ENCODE results near the gene TRIM29.

TRIM29 gene

DNA sequence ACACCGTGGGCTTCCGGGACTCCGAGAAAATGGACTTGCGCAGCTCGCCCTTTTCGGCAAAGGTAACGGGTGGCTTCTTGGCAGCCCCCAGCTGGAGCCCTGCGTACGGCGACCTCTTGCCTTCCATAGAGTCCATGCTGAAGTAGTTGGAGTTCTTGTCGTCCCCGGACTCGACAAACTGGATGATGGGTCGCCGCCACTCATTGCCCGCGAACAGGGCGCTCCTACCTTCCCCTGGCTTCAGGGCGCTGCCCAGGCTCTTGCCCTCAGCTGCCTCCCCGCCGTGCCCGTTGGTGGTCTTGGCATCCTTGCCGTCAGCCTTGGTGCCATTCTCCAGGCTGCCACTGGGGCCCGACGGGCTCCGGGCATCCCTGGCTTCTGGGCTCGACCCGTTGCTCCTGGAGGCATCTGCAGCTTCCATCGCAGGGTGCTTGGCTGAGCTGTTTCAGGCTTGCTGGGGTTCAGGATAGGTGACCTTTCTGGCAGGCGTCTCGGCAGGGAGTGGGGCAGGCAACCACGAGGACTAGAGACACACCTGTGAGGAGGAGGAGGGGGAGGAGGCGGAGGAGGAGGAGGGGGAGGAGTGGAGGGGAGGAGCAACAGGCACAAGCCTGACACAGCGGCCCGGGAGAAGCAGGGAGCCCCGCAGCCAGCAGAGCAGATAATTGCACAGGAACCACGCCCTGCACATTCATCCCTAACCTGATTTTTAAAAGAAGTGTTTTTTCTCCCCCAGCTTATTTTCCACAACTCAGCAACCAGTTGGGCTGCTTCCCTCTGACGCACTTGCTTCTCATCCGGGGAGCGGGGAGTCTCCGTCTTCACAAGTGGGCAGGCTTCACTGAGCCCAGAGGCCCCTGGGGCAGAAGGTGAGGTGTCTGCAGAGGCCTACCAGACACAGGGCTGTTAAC lies at the start of gene TRIM29:
TSS of gene TRIM29 (minus strand) at position 503 of the 911 bp plus-strand sequence. CDS start at position 421, 82 bp downstream.
- Histone ChIP-seq H3K9ac (ENCODE audit: insufficient read length, low read depth) (no peak within 1 kb of the TSS), H3K9me3 (ENCODE audit: insufficient read depth, low read length) (no peaks in the 10 kb centered on the region), H3K27me3 (ENCODE audit: insufficient read depth, insufficient read length) (peaks cover 24% of the 10 kb centered on the region), H3K36me3 (ENCODE audit: insufficient read depth, insufficient read length, low read length) (no peaks in the 10 kb centered on the region), H3K4me3 (ENCODE audit: insufficient read length, low read depth) (no peak within 1 kb of the TSS), H3K4me1 (ENCODE audit: insufficient read depth, insufficient read length) (no peaks in the 10 kb centered on the region)
- DNase-seq (ENCODE audit: low read depth, low spot score), result no peak
- TF ChIP-seq ZNF274 (IDR thresholded peaks at IDR 0.05; ENCODE audit: low read depth, low read length) (no peak), SUZ12 (IDR thresholded peaks at IDR 0.05; ENCODE audit: extremely low read depth, insufficient read depth, insufficient read length) (no peak), YY1 (IDR thresholded peaks at IDR 0.05; ENCODE audit: insufficient read depth, insufficient read length) (no peak)

- no peak overlapping the region for H3K4me3 ChIP-seq (ENCODE audit: insufficient read length, low read depth)
- TF ChIP-seq SUZ12 (IDR thresholded peaks at IDR 0.05; ENCODE audit: extremely low read depth, insufficient read depth, insufficient read length), result no peak
- no peak for TF ChIP-seq ZNF274 (IDR thresholded peaks at IDR 0.05; ENCODE audit: low read depth, low read length)
- TF ChIP-seq YY1 (IDR thresholded peaks at IDR 0.05; ENCODE audit: insufficient read depth, insufficient read length), result no peak
- no peaks in the 10 kb centered on the region for H3K36me3 ChIP-seq (ENCODE audit: insufficient read depth, insufficient read length, low read length)
- no peak for DNase-seq (ENCODE audit: low read depth, low spot score)
- no peak overlapping the region for H3K9ac ChIP-seq (ENCODE audit: insufficient read length, low read depth)
- H3K27me3 ChIP-seq (ENCODE audit: insufficient read depth, insufficient read length), result peaks cover 17% of the 10 kb centered on the region
- H3K9me3 ChIP-seq (ENCODE audit: insufficient read depth, low read length), result no peaks in the 10 kb centered on the region
- peaks cover 3% of the 10 kb centered on the region for H3K4me1 ChIP-seq (ENCODE audit: insufficient read depth, insufficient read length)
These were observed 49.1 kb upstream of the TRIM29 start for GRCh38 chr11:120186774-120187591.

DNA sequence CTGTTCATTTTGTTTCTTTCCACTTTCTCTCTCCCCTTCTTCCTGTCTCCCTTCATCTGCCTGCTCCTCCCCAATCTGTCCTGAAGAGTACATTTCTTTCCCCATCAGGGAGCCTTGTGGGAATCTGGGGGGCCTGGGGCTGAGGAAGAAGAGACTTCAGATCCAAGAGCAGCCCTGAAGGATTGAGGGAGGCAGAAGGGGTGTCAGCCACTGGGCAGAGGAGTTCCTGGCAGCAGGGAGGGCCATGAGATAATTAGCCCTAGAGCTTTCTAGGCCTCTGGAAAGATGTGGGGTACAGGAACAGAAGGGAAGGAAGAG lies 48.5 kb upstream of the TRIM29 start:
- H3K9me3 ChIP-seq (ENCODE audit: insufficient read depth, low read length), result no peaks in the 10 kb centered on the region
- peaks cover 3% of the 10 kb centered on the region for H3K4me1 ChIP-seq (ENCODE audit: insufficient read depth, insufficient read length)
- no peaks in the 10 kb centered on the region for H3K36me3 ChIP-seq (ENCODE audit: insufficient read depth, insufficient read length, low read length)
- TF ChIP-seq SUZ12 (IDR thresholded peaks at IDR 0.05; ENCODE audit: extremely low read depth, insufficient read depth, insufficient read length), result no peak
- TF ChIP-seq YY1 (IDR thresholded peaks at IDR 0.05; ENCODE audit: insufficient read depth, insufficient read length), result no peak
- TF ChIP-seq ZNF274 (IDR thresholded peaks at IDR 0.05; ENCODE audit: low read depth, low read length), result no peak
- DNase-seq (ENCODE audit: low read depth, low spot score), result no peak
- H3K27me3 ChIP-seq (ENCODE audit: insufficient read depth, insufficient read length), result peaks cover 17% of the 10 kb centered on the region
- no peak overlapping the region for H3K9ac ChIP-seq (ENCODE audit: insufficient read length, low read depth)
- no peak overlapping the region for H3K4me3 ChIP-seq (ENCODE audit: insufficient read length, low read depth)

- Histone ChIP-seq H3K9ac (ENCODE audit: insufficient read length, low read depth) (no peak overlapping the region), H3K4me1 (ENCODE audit: insufficient read depth, insufficient read length) (peaks cover 3% of the 10 kb centered on the region), H3K4me3 (ENCODE audit: insufficient read length, low read depth) (no peak overlapping the region), H3K27me3 (ENCODE audit: insufficient read depth, insufficient read length) (peaks cover 16% of the 10 kb centered on the region), H3K9me3 (ENCODE audit: insufficient read depth, low read length) (no peaks in the 10 kb centered on the region), H3K36me3 (ENCODE audit: insufficient read depth, insufficient read length, low read length) (no peaks in the 10 kb centered on the region)
- TF ChIP-seq ZNF274 (IDR thresholded peaks at IDR 0.05; ENCODE audit: low read depth, low read length), result no peak
- no peak for DNase-seq (ENCODE audit: low read depth, low spot score)
These were observed 48.0 kb upstream of the TRIM29 start for GRCh38 chr11:120185706-120186455.

- TF ChIP-seq SUZ12 (IDR thresholded peaks at IDR 0.05; ENCODE audit: extremely low read depth, insufficient read depth, insufficient read length) (no peak), YY1 (IDR thresholded peaks at IDR 0.05; ENCODE audit: insufficient read depth, insufficient read length) (no peak), ZNF274 (IDR thresholded peaks at IDR 0.05; ENCODE audit: low read depth, low read length) (no peak)
- peaks cover 3% of the 10 kb centered on the region for H3K4me1 ChIP-seq (ENCODE audit: insufficient read depth, insufficient read length)
- no peak overlapping the region for H3K9ac ChIP-seq (ENCODE audit: insufficient read length, low read depth)
- no peaks in the 10 kb centered on the region for H3K36me3 ChIP-seq (ENCODE audit: insufficient read depth, insufficient read length, low read length)
- no peak for DNase-seq (ENCODE audit: low read depth, low spot score)
- no peak overlapping the region for H3K4me3 ChIP-seq (ENCODE audit: insufficient read length, low read depth)
- H3K9me3 ChIP-seq (ENCODE audit: insufficient read depth, low read length), result no peaks in the 10 kb centered on the region
- peaks cover 9% of the 10 kb centered on the region for H3K27me3 ChIP-seq (ENCODE audit: insufficient read depth, insufficient read length)
These were observed 47.2 kb upstream of the TRIM29 start for GRCh38 chr11:120184946-120185705.

DNA sequence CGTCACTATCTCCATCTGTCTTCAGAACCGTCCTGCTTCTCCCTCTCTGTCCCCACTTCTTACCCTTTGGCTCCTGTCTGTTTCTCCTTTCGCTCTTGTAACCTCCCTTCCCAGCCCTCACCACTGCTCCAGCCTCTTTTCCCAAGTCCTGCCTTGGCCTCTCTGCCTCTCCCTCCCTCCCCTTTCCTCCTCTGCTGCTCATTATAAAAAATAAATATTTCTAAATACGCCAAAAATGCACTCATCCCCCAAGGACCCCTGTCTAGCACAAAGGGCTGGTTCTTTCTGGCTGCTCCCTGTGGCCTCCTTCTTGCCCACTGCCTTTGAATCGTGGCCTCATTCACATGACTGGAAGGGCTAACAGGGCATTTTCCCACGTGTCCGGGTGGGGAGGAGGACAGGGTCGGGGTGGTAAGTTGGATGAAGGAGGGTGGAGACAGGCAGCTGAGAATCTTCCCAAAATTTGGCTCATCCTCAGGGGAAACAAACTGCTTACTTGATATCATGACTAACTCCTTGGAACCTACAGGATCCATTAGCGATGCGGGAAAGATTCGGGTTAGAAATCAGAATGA lies 46.5 kb upstream of the TRIM29 start:
- H3K4me1 ChIP-seq (ENCODE audit: insufficient read depth, insufficient read length), result peaks cover 3% of the 10 kb centered on the region
- no peaks in the 10 kb centered on the region for H3K36me3 ChIP-seq (ENCODE audit: insufficient read depth, insufficient read length, low read length)
- H3K9ac ChIP-seq (ENCODE audit: insufficient read length, low read depth), result no peak overlapping the region
- TF ChIP-seq YY1 (IDR thresholded peaks at IDR 0.05; ENCODE audit: insufficient read depth, insufficient read length), result no peak
- TF ChIP-seq ZNF274 (IDR thresholded peaks at IDR 0.05; ENCODE audit: low read depth, low read length), result no peak
- TF ChIP-seq SUZ12 (IDR thresholded peaks at IDR 0.05; ENCODE audit: extremely low read depth, insufficient read depth, insufficient read length), result no peak
- DNase-seq (ENCODE audit: low read depth, low spot score), result no peak
- H3K4me3 ChIP-seq (ENCODE audit: insufficient read length, low read depth), result no peak overlapping the region
- peaks cover 5% of the 10 kb centered on the region for H3K27me3 ChIP-seq (ENCODE audit: insufficient read depth, insufficient read length)
- H3K9me3 ChIP-seq (ENCODE audit: insufficient read depth, low read length), result no peaks in the 10 kb centered on the region
